H9 (cell line): Measurements from ENCODE around the gene PREX1. TPM values are rescaled to one million over a fixed set of nuclear protein-coding genes. Genes with fewer than 3 reads are reported as not detected.

Experiments
- DNase-seq: peaks from one replicate; pipeline ENCODE4 v3.0.0-alpha.2; 2017
- H2AFZ ChIP-seq: one replicate; pipeline ENCODE4 v1.6.1; 2013; ENCODE audit warnings: mild to moderate bottlenecking, low read length, control low read depth, moderate library complexity
- H2AK5ac ChIP-seq: 2 replicates; pipeline ENCODE4 v1.6.1; 2013; ENCODE audit warnings: low read length, control low read depth, mixed read lengths; ENCODE audit not compliant: insufficient read length
- H2BK120ac ChIP-seq: one replicate; pipeline ENCODE4 v1.6.1; 2013; ENCODE audit warnings: low read depth, mild to moderate bottlenecking, low read length, control low read depth, inconsistent platforms; ENCODE audit not compliant: poor library complexity, severe bottlenecking
- H2BK12ac ChIP-seq: 2 replicates; pipeline ENCODE4 v1.6.1; 2013; ENCODE audit warnings: low read length, control low read depth, mixed read lengths, low read depth; ENCODE audit not compliant: insufficient read length
- H2BK15ac ChIP-seq: 2 replicates; pipeline ENCODE4 v1.6.1; 2013; ENCODE audit warnings: low read depth, low read length, control low read depth
- H2BK20ac ChIP-seq: one replicate; pipeline ENCODE4 v1.6.1; 2013; ENCODE audit warnings: low read depth, mild to moderate bottlenecking, low read length, control low read depth, inconsistent platforms; ENCODE audit not compliant: poor library complexity, severe bottlenecking
- H2BK5ac ChIP-seq: 2 replicates; pipeline ENCODE4 v1.6.1; 2013; ENCODE audit warnings: low read length, control low read depth, mixed read lengths; ENCODE audit not compliant: insufficient read length
- H3K14ac ChIP-seq: 2 replicates; pipeline ENCODE4 v1.6.1; 2013; ENCODE audit warnings: low read length, control low read depth; ENCODE audit not compliant: insufficient read depth
- H3K18ac ChIP-seq: 2 replicates; pipeline ENCODE4 v1.6.1; 2013; ENCODE audit warnings: low read depth, mild to moderate bottlenecking, mixed read lengths, low read length, control low read depth; ENCODE audit not compliant: insufficient read length
- H3K23ac ChIP-seq: 2 replicates; pipeline ENCODE4 v1.6.1; 2013; ENCODE audit warnings: low read length, control low read depth, mixed read lengths, low read depth; ENCODE audit not compliant: insufficient read length
- H3K23me2 ChIP-seq: 2 replicates; pipeline ENCODE4 v1.6.1; 2013; ENCODE audit warnings: low read depth, mild to moderate bottlenecking, mixed read lengths, low read length, control low read depth; ENCODE audit not compliant: insufficient read length, poor library complexity, severe bottlenecking
- H3K27ac ChIP-seq: 2 replicates; pipeline ENCODE4 v1.5.1; 2013; ENCODE audit warnings: low read length, control low read depth, mixed read lengths, low read depth; ENCODE audit not compliant: insufficient read length
- H3K27me3 ChIP-seq: 2 replicates; pipeline ENCODE4 v1.6.1; 2013; ENCODE audit warnings: low read length, control low read depth, inconsistent platforms; ENCODE audit not compliant: insufficient read depth
- H3K4ac ChIP-seq: 2 replicates; pipeline ENCODE4 v1.6.1; 2013; ENCODE audit warnings: low read depth, mild to moderate bottlenecking, control low read depth, inconsistent platforms, low read length, moderate library complexity
- H3K4me1 ChIP-seq: 2 replicates; pipeline ENCODE4 v1.6.1; 2013; ENCODE audit warnings: low read length, control low read depth, inconsistent platforms; ENCODE audit not compliant: insufficient read depth
- H3K4me2 ChIP-seq: 2 replicates; pipeline ENCODE4 v1.6.1; 2013; ENCODE audit warnings: low read length, control low read depth, mixed read lengths; ENCODE audit not compliant: insufficient read length, insufficient read depth
- H3K56ac ChIP-seq: 2 replicates; pipeline ENCODE4 v1.6.1; 2013; ENCODE audit warnings: low read depth, mild to moderate bottlenecking, mixed read lengths, low read length, control low read depth; ENCODE audit not compliant: insufficient read length
- H3K79me1 ChIP-seq: 2 replicates; pipeline ENCODE4 v1.6.1; 2013; ENCODE audit warnings: low read depth, mild to moderate bottlenecking, moderate library complexity, low read length, control low read depth, inconsistent platforms; ENCODE audit not compliant: insufficient read depth, poor library complexity, severe bottlenecking
- H3K79me2 ChIP-seq: 2 replicates; pipeline ENCODE4 v1.6.1; 2013; ENCODE audit warnings: low read length, control low read depth, inconsistent platforms; ENCODE audit not compliant: insufficient read depth
- H3K9ac ChIP-seq: 2 replicates; pipeline ENCODE4 v1.6.1; 2013; ENCODE audit warnings: low read length, control low read depth, mixed read lengths; ENCODE audit not compliant: insufficient read length; ENCODE audit errors: extremely low read depth
- H3K9me3 ChIP-seq: one replicate; pipeline ENCODE4 v1.6.1; 2013; ENCODE audit warnings: low read depth, low read length, inconsistent platforms; ENCODE audit not compliant: control insufficient read depth
- H3T11ph ChIP-seq: one replicate; pipeline ENCODE4 v1.6.1; 2013; ENCODE audit warnings: mild to moderate bottlenecking, low read length, control low read depth, inconsistent platforms
- H4K20me1 ChIP-seq: one replicate; pipeline ENCODE4 v1.6.1; 2013; ENCODE audit not compliant: control insufficient read depth, insufficient read length, insufficient read depth
- H4K5ac ChIP-seq: 2 replicates; pipeline ENCODE4 v1.6.1; 2013; ENCODE audit warnings: low read depth, mild to moderate bottlenecking, mixed read lengths, low read length, control low read depth; ENCODE audit not compliant: insufficient read length
- H4K8ac ChIP-seq: replicated peaks from 2 replicates; pipeline ENCODE4 v1.6.1; 2013; ENCODE audit warnings: low read length, control low read depth, mixed read lengths, low read depth; ENCODE audit not compliant: insufficient read length
- H4K91ac ChIP-seq: 2 replicates; pipeline ENCODE4 v1.6.1; 2013; ENCODE audit warnings: low read depth, mild to moderate bottlenecking, moderate library complexity, mixed read lengths, low read length, control low read depth; ENCODE audit not compliant: insufficient read length
- H3K27ac Mint-ChIP-seq, 3 experiments: 2 replicates in 2 of 3; 3 replicates in 1 of 3; pipeline ENCODE4 v1.8.0; 2020 to 2021; ENCODE audit warnings: mixed read lengths in 3 of 3, mild to moderate bottlenecking in 1 of 3, moderate library complexity in 1 of 3
- H3K27me3 Mint-ChIP-seq: 2 replicates; pipeline ENCODE4 v1.8.0; 2021; ENCODE audit warnings: low read depth, mild to moderate bottlenecking, moderate library complexity, mixed read lengths
- H3K36me3 Mint-ChIP-seq, 3 experiments: 2 replicates in 2 of 3; 3 replicates in 1 of 3; pipeline ENCODE4 v1.8.0; 2020 to 2021; ENCODE audit warnings: low read depth in 3 of 3, mixed read lengths in 3 of 3; ENCODE audit not compliant: insufficient read depth in 1 of 3
- H3K4me1 Mint-ChIP-seq, 2 experiments: 2 replicates each; pipeline ENCODE4 v1.8.0; 2020; ENCODE audit warnings: mixed read lengths in 2 of 2
- H3K4me3 Mint-ChIP-seq, 2 experiments: 2 replicates in 1 of 2; 3 replicates in 1 of 2; pipeline ENCODE4 v1.8.0; 2020 to 2021; ENCODE audit warnings: mild to moderate bottlenecking in 2 of 2, mixed read lengths in 2 of 2, moderate library complexity in 1 of 2
- H3K9me3 Mint-ChIP-seq, 2 experiments: 2 replicates in 1 of 2; 3 replicates in 1 of 2; pipeline ENCODE4 v1.8.0; 2020; ENCODE audit warnings: mild to moderate bottlenecking in 2 of 2, mixed read lengths in 2 of 2, moderate library complexity in 1 of 2
- WGBS: extraction: QIAGEN DNeasy Blood & Tissue Kit; methylation state at CpG from one replicate; pipeline ENCODE4 v1.1.7; 2013; ENCODE audit warnings: missing lambda C conversion rate, low lambda C conversion rate, mixed read lengths; ENCODE audit not compliant: insufficient read length; ENCODE audit errors: extremely low coverage; 5-methylcytosine and 5-hydroxymethylcytosine counted together
- total RNA-seq: library from RNA; stranded (reverse); gene quantifications from 2 replicates; pipeline ENCODE4 v1.2.1, GENCODE V29; 2021
- TF ChIP-seq, protein P1 (sequence below): fragments of 200-600 bp; sonication (generic); conservative IDR thresholded peaks from 3 replicates; pipeline ENCODE4 v1.8.0; 2021; ENCODE audit warnings: antibody characterized with exemption, mild to moderate bottlenecking

The PREX1 gene
- total RNA-seq, 1 experiment from 2014 or later: 6.6 TPM

GRCh38 chr20:48689874-48690571 lies 137.8 kb downstream of the PREX1 start:
- H2BK15ac ChIP-seq: no peak overlapping the region
- TF ChIP-seq, protein P1, sequence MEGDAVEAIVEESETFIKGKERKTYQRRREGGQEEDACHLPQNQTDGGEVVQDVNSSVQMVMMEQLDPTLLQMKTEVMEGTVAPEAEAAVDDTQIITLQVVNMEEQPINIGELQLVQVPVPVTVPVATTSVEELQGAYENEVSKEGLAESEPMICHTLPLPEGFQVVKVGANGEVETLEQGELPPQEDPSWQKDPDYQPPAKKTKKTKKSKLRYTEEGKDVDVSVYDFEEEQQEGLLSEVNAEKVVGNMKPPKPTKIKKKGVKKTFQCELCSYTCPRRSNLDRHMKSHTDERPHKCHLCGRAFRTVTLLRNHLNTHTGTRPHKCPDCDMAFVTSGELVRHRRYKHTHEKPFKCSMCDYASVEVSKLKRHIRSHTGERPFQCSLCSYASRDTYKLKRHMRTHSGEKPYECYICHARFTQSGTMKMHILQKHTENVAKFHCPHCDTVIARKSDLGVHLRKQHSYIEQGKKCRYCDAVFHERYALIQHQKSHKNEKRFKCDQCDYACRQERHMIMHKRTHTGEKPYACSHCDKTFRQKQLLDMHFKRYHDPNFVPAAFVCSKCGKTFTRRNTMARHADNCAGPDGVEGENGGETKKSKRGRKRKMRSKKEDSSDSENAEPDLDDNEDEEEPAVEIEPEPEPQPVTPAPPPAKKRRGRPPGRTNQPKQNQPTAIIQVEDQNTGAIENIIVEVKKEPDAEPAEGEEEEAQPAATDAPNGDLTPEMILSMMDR: no peak
- Mint-ChIP-seq H3K4me1 (peaks cover 16 to 26% of the 10 kb centered on the region in 2 experiments), H3K9me3 (no peaks in the 10 kb centered on the region), H3K27me3 (no peaks in the 10 kb centered on the region), H3K27ac (no peak overlapping the region; a peak in 1 of 7 replicates), H3K4me3 (no peak overlapping the region), H3K36me3 (peaks cover 0 to 5% (median 2%) of the 10 kb centered on the region in 3 experiments; a peak in 2 of 7 replicates)
- no peak overlapping the region for H3K14ac ChIP-seq
- no peaks in the 10 kb centered on the region for H3K79me1 ChIP-seq
- H2AK5ac ChIP-seq: no peak overlapping the region
- no peak overlapping the region for H3K4ac ChIP-seq
- H3K9ac ChIP-seq: no peak overlapping the region
- H2BK120ac ChIP-seq: no peak overlapping the region
- H3K4me1 ChIP-seq: peaks cover 2% of the 10 kb centered on the region; the same call in 1 of the 2 replicates
- no peaks in the 10 kb centered on the region for H4K20me1 ChIP-seq
- no peak for DNase-seq
- no peak overlapping the region for H4K5ac ChIP-seq
- no peak overlapping the region for H3T11ph ChIP-seq
- H3K56ac ChIP-seq: no peak overlapping the region
- no CpG with 5 or more reads among the region's 9 CpGs for WGBS
- H3K79me2 ChIP-seq: no peaks in the 10 kb centered on the region
- no peak overlapping the region for H2BK20ac ChIP-seq
- H3K27me3 ChIP-seq: no peaks in the 10 kb centered on the region
- no peak overlapping the region for H3K18ac ChIP-seq
- H2BK5ac ChIP-seq: no peak overlapping the region
- H2BK12ac ChIP-seq: no peak overlapping the region
- no peak overlapping the region for H4K91ac ChIP-seq
- no peak overlapping the region for H3K23ac ChIP-seq
- H3K27ac ChIP-seq: no peak overlapping the region
- no peak overlapping the region for H2AFZ ChIP-seq
- no peaks in the 10 kb centered on the region for H3K9me3 ChIP-seq
- H3K23me2 ChIP-seq: no peaks in the 10 kb centered on the region
- H3K4me2 ChIP-seq: no peak overlapping the region
- no peak overlapping the region for H4K8ac ChIP-seq
